OCI-LY1 (cell line): ENCODE data around the gene ZNF648.

Experiments
- H2AFZ ChIP-seq: fragments of 200-600 bp; sonication (generic), shearing (Covaris generic); 2 replicates; pipeline ENCODE4 v1.6.0; 2014; ENCODE audit warnings: antibody characterized with exemption, mild to moderate bottlenecking, low read length
- H3F3A ChIP-seq: fragments of 200-600 bp; sonication (generic), shearing (Covaris generic); 2 replicates; pipeline ENCODE4 v1.6.0; 2014; ENCODE audit warnings: mild to moderate bottlenecking, antibody characterized with exemption, low read length, moderate library complexity; ENCODE audit not compliant: insufficient read depth
- H3K27ac ChIP-seq: fragments of 200-600 bp; sonication (generic); 2 replicates; pipeline ENCODE4 v1.5.1; 2014; ENCODE audit warnings: low read length, mixed run types, mild to moderate bottlenecking, low read depth; ENCODE audit not compliant: poor library complexity, severe bottlenecking
- H3K27me3 ChIP-seq: fragments of 200-600 bp; sonication (generic); 2 replicates; pipeline ENCODE4 v1.6.0; 2014; ENCODE audit warnings: antibody characterized with exemption, mild to moderate bottlenecking, low read length, moderate library complexity; ENCODE audit not compliant: insufficient read depth
- H3K36me3 ChIP-seq: fragments of 200-600 bp; sonication (generic); 2 replicates; pipeline ENCODE4 v1.6.1; 2014; ENCODE audit warnings: mild to moderate bottlenecking, antibody characterized with exemption, low read length, moderate library complexity, mixed read lengths; ENCODE audit not compliant: insufficient read depth
- H3K4me1 ChIP-seq: fragments of 200-600 bp; sonication (generic); 2 replicates; pipeline ENCODE4 v1.5.1; 2014; ENCODE audit warnings: mild to moderate bottlenecking, low read length, moderate library complexity; ENCODE audit not compliant: insufficient read depth, severe bottlenecking
- H3K4me2 ChIP-seq: fragments of 200-600 bp; sonication (generic), shearing (Covaris generic); 2 replicates; pipeline ENCODE4 v1.6.1; 2014; ENCODE audit warnings: low read length
- H3K4me3 ChIP-seq: fragments of 200-600 bp; sonication (generic); 2 replicates; pipeline ENCODE4 v1.5.1; 2014; ENCODE audit warnings: low read length, low read depth, mild to moderate bottlenecking, mixed read lengths; ENCODE audit not compliant: poor library complexity, severe bottlenecking
- H3K79me2 ChIP-seq: fragments of 200-600 bp; shearing (Covaris generic); 2 replicates; pipeline ENCODE4 v1.6.1; 2016; ENCODE audit warnings: mixed run types, low read length, mixed read lengths; ENCODE audit not compliant: insufficient read depth
- H3K9ac ChIP-seq: fragments of 200-600 bp; sonication (generic), shearing (Covaris generic); 2 replicates; pipeline ENCODE4 v1.6.1; 2014; ENCODE audit warnings: mild to moderate bottlenecking, low read length, mixed read lengths
- H3K9me2 ChIP-seq: fragments of 200-600 bp; sonication (generic), shearing (Covaris generic); 2 replicates; pipeline ENCODE4 v1.6.1; 2014; ENCODE audit warnings: low read depth, mild to moderate bottlenecking, low read length, mixed read lengths
- H3K9me3 ChIP-seq: fragments of 200-600 bp; shearing (Covaris generic); 2 replicates; pipeline ENCODE4 v1.6.1; 2014; ENCODE audit warnings: low read length, mixed read lengths
- H4K20me1 ChIP-seq: fragments of 200-600 bp; sonication (generic), shearing (Covaris generic); 2 replicates; pipeline ENCODE4 v1.6.0; 2016; ENCODE audit warnings: mild to moderate bottlenecking, low read length; ENCODE audit not compliant: insufficient read depth
- EZH2 ChIP-seq: fragments of 200-600 bp; sonication (generic), shearing (Covaris generic); IDR thresholded peaks from 2 replicates; pipeline ENCODE4 v1.8.0; 2017; ENCODE audit warnings: borderline replicate concordance, mixed run types, mild to moderate bottlenecking, antibody characterized with exemption, low read length, moderate library complexity, mixed read lengths
- TF ChIP-seq, protein P1 (sequence below): fragments of 200-600 bp; sonication (generic), shearing (Covaris generic); IDR thresholded peaks from 2 replicates; pipeline ENCODE4 v1.5.1; 2017; ENCODE audit warnings: mild to moderate bottlenecking, antibody characterized with exemption, low read length, moderate library complexity, mixed read lengths

The ZNF648 gene, protein sequence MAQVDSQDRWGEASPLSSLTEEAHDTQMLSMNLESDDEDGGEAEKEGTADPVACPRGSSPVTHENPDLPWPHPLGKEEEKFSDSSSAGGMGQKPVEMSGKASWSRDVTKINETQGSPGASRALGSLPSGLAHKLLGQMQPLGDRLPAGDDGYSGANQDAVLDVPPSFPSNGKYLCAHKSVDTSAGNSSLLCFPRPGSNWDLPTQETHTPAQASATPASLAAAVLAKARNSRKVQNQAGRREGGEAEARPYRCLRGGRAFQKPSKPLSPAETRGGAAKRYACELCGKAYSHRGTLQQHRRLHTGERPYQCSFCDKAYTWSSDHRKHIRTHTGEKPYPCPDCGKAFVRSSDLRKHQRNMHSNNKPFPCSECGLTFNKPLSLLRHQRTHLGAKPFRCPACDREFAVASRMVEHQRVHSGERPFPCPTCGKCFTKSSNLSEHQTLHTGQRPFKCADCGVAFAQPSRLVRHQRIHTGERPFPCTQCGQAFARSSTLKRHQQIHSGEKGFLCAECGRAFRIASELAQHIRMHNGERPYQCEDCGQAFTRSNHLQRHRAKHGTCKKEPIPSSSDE

DNA sequence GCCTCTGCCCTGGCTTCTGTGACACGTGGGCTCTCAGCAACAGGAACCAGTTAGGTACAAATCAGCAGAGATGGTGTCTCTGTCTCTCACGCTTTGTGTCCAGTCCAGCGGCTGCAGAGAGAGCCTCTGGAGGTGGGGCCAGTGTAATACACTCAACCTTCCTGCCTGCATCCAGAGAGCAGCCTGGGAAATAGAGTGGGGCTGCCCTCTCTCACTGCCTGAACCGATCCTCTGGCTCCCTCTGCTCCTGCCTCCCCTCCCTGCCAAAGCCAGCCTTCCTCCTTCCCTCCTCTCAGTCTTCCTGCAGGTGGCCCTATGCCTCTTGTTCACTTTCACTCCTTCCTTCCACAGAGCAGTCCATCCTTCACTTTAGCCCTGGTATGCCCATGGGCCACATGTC is at the start of gene ZNF648:
Gene ZNF648 (minus strand): TSS at position 119 of the 400 bp plus-strand sequence. CDS start 3,702 bp downstream, outside the sequence.
- Histone ChIP-seq H4K20me1 (no peaks in the 10 kb centered on the region), H3F3A (no peaks in the 10 kb centered on the region), H3K9me2 (no peaks in the 10 kb centered on the region), H3K27me3 (no peaks in the 10 kb centered on the region), H2AFZ (no peak within 1 kb of the TSS), H3K79me2 (no peaks in the 10 kb centered on the region), H3K9ac (no peak within 1 kb of the TSS), H3K36me3 (no peaks in the 10 kb centered on the region), H3K9me3 (no peaks in the 10 kb centered on the region), H3K4me1 (no peaks in the 10 kb centered on the region), H3K4me2 (no peak within 1 kb of the TSS), H3K4me3 (no peak within 1 kb of the TSS), H3K27ac (no peak within 1 kb of the TSS)
- TF ChIP-seq EZH2: no peak
- TF ChIP-seq, protein P1, sequence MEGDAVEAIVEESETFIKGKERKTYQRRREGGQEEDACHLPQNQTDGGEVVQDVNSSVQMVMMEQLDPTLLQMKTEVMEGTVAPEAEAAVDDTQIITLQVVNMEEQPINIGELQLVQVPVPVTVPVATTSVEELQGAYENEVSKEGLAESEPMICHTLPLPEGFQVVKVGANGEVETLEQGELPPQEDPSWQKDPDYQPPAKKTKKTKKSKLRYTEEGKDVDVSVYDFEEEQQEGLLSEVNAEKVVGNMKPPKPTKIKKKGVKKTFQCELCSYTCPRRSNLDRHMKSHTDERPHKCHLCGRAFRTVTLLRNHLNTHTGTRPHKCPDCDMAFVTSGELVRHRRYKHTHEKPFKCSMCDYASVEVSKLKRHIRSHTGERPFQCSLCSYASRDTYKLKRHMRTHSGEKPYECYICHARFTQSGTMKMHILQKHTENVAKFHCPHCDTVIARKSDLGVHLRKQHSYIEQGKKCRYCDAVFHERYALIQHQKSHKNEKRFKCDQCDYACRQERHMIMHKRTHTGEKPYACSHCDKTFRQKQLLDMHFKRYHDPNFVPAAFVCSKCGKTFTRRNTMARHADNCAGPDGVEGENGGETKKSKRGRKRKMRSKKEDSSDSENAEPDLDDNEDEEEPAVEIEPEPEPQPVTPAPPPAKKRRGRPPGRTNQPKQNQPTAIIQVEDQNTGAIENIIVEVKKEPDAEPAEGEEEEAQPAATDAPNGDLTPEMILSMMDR: no peak

DNA sequence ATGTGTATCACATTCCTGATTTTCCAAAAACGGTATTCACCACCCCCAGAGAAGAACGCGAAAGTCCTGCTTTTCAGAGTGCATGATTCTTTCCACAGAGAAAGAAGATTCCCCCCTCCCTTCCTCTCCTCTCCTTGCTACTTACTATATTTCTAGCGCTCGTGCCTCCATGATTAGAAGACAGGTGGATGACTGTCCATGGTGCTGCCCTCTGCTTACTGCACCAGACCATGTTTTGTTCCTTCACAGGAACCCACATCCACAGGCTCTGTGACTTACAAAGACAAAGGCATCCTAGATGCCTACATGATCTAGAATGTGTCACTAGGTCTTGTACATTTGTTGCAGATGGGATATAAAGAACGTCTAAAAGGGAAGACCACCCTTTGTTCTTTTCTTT is 49.1 kb upstream of the ZNF648 start:
- Histone ChIP-seq H2AFZ (no peak overlapping the region), H3K4me2 (no peak overlapping the region), H3K27ac (no peak overlapping the region), H3K36me3 (no peaks in the 10 kb centered on the region), H3K9me2 (no peaks in the 10 kb centered on the region), H3F3A (no peaks in the 10 kb centered on the region), H3K9ac (no peak overlapping the region), H3K4me1 (no peaks in the 10 kb centered on the region), H3K9me3 (no peaks in the 10 kb centered on the region), H3K4me3 (no peak overlapping the region), H4K20me1 (no peaks in the 10 kb centered on the region), H3K27me3 (no peaks in the 10 kb centered on the region), H3K79me2 (no peaks in the 10 kb centered on the region)
- no peak for TF ChIP-seq EZH2
- TF ChIP-seq, protein P1: no peak

DNA sequence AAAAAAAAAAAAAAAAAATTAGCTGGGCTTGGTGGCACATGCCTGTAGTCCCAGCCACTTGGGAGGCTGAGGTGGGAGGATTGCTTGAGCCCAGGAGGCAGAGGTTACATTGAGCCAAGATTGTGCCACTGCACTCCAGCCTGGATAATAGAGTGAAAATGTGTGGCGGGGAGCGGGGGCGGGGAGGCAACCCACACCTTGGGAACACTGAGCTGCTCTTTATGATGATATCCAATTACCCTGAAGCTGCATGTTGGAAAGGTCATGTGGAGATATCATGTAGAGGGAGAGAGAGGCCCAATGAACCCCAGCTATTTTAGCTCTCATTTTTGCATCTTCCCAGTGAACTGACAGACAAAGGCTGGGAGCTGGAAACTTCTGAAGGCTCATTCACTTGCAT is 48.3 kb upstream of the ZNF648 start:
- no peak overlapping the region for H3K4me2 ChIP-seq
- TF ChIP-seq EZH2: no peak
- TF ChIP-seq, protein P1: no peak
- no peaks in the 10 kb centered on the region for H3K79me2 ChIP-seq

More for the DNA sequence above, 48.3 kb upstream of the ZNF648 start:
- Histone ChIP-seq H3K27ac (no peak overlapping the region), H3K9me2 (no peaks in the 10 kb centered on the region), H4K20me1 (no peaks in the 10 kb centered on the region), H3K9ac (no peak overlapping the region), H3K9me3 (no peaks in the 10 kb centered on the region), H3K4me3 (no peak overlapping the region), H3F3A (no peaks in the 10 kb centered on the region), H3K27me3 (no peaks in the 10 kb centered on the region), H2AFZ (no peak overlapping the region), H3K36me3 (no peaks in the 10 kb centered on the region), H3K4me1 (no peaks in the 10 kb centered on the region)
